Panc1 (cell line): ENCODE measurements around the gene ZMYM5. TPM values are rescaled to one million over a fixed set of nuclear protein-coding genes. Genes with fewer than 3 reads are reported as not detected.
A peak's percentile ranks its signal among the peaks of the same experiment; 100 is the strongest.

Experiments
- ATAC-seq: fragments of 200-7000 bp; cut with Tn5 transposase; 2 replicates; pipeline ENCODE4 v1.9.1; 2020; ENCODE audit warnings: mild to moderate bottlenecking, moderate library complexity
- BruUV-seq: library from RNA; stranded (reverse); fragments of 400-500 nt; replicated peaks from 2 replicates; lab custom pipeline; 2021; lab: Mats Ljungman, UMichigan
- CTCF ChIA-PET: fragments of 300-600 bp; sonication (Branson Sonifier 250); formaldehyde crosslinking; loops from one replicate; lab custom pipeline; 2022; ENCODE audit warnings: antibody characterized with exemption; lab: Charles Lee
- POLR2A ChIA-PET: fragments of 300-600 bp; sonication (Branson Sonifier 250); formaldehyde crosslinking; loops from one replicate; lab custom pipeline; 2022; ENCODE audit warnings: antibody characterized with exemption; lab: Charles Lee
- DNase-seq: peaks from one replicate; pipeline ENCODE4 v3.0.0-alpha.2; 2010; ENCODE audit warnings: low read depth, low spot score
- H3K27ac ChIP-seq: 2 replicates; pipeline ENCODE4 v1.5.1; 2011; ENCODE audit warnings: mild to moderate bottlenecking, low read length, inconsistent platforms
- H3K27me3 ChIP-seq: fragments of 200-500 bp; sonication (Bioruptor generic); 2 replicates; pipeline ENCODE4 v1.6.0; 2014; ENCODE audit warnings: low read length, inconsistent platforms; ENCODE audit not compliant: control insufficient read depth, insufficient read depth
- H3K36me3 ChIP-seq: fragments of 200-500 bp; sonication (Bioruptor generic); 2 replicates; pipeline ENCODE4 v1.5.1; 2014; ENCODE audit warnings: inconsistent platforms, mild to moderate bottlenecking, low read length, moderate library complexity; ENCODE audit not compliant: control insufficient read depth, insufficient read depth
- H3K4me1 ChIP-seq: 2 replicates; pipeline ENCODE4 v1.5.1; 2011; ENCODE audit warnings: inconsistent platforms, mild to moderate bottlenecking, low read length, moderate library complexity; ENCODE audit not compliant: control insufficient read depth, insufficient read depth
- H3K4me3 ChIP-seq, 2 experiments: 2 replicates each; pipeline ENCODE4 v1.5.1; 2011 to 2012; ENCODE audit warnings: low read depth in 2 of 2, low read length in 2 of 2, mild to moderate bottlenecking in 2 of 2, inconsistent platforms in 1 of 2, moderate library complexity in 1 of 2
- H3K9me3 ChIP-seq: fragments of 200-500 bp; sonication (Bioruptor generic); 2 replicates; pipeline ENCODE4 v1.5.1; 2014; ENCODE audit warnings: low read depth, mild to moderate bottlenecking, inconsistent platforms, low read length, moderate library complexity; ENCODE audit not compliant: control insufficient read depth, insufficient read depth
- POLR2AphosphoS5 ChIP-seq: IDR thresholded peaks from 2 replicates; pipeline ENCODE4 v1.6.1; 2012; ENCODE audit warnings: mild to moderate bottlenecking, low read depth, low read length, moderate library complexity
- REST ChIP-seq, 2 experiments: IDR thresholded peaks; 2 replicates each; pipeline ENCODE4 v1.6.1; 2011 to 2012; ENCODE audit warnings: low read depth in 2 of 2, control low read depth in 1 of 2, low read length in 1 of 2, mild to moderate bottlenecking in 1 of 2, moderate library complexity in 1 of 2; ENCODE audit not compliant: insufficient read depth in 1 of 2
- SIN3A ChIP-seq: IDR thresholded peaks from 2 replicates; pipeline ENCODE4 v1.6.1; 2012; ENCODE audit warnings: low read depth, mild to moderate bottlenecking, low read length, moderate library complexity, borderline replicate concordance; ENCODE audit not compliant: insufficient read depth
- TCF7L2 ChIP-seq: IDR thresholded peaks from 2 replicates; pipeline ENCODE4 v1.6.1; 2011; ENCODE audit warnings: mild to moderate bottlenecking, low read depth, low read length, inconsistent platforms
- in situ Hi-C: cut with HindIII; loops from 2 replicates; pipeline ENCODE4 v1.10.0; 2016; ENCODE audit warnings: low sequenced_read_pairs, low pct_unique_long_range_greater_than_20kb
- intact Hi-C: fragments of 100-400 bp; cut with micrococcal nuclease; formaldehyde crosslinking; loops from one replicate; pipeline ENCODE4 v1.10.0; 2022; ENCODE audit not compliant: unreplicated experiment
- total RNA-seq: library from RNA; stranded (reverse); gene quantifications from one replicate; pipeline ENCODE4 v1.2.1, GENCODE V29; 2021; ENCODE audit not compliant: unreplicated experiment
- TF ChIP-seq, protein P1 (sequence below): fragments of 450-650 bp; IDR thresholded peaks from 2 replicates; pipeline ENCODE4 v1.5.1; 2017; ENCODE audit warnings: mild to moderate bottlenecking

The ZMYM5 gene
- total RNA-seq, 1 experiment from 2014 or later: 11.8 TPM

GRCh38 chr13:19881641-19882040, 18.2 kb upstream of the ZMYM5 start:
- BruUV-seq: no TSS peak
- intact Hi-C loops: no loop called here
- ChIA-PET POLR2A (no interaction called here), CTCF (interaction anchor here (0.6 kb wide), 1 partner anchor 449 kb away, joined by 4 read pairs; no protein-coding TSS in a partner anchor)
- Histone ChIP-seq H3K4me1 (no peaks in the 10 kb centered on the region), H3K9me3 (no peaks in the 10 kb centered on the region), H3K4me3 (no peak overlapping the region), H3K36me3 (no peaks in the 10 kb centered on the region), H3K27me3 (no peaks in the 10 kb centered on the region), H3K27ac (no peak overlapping the region)
- DNase-seq (no peak), ATAC-seq (no peak)
- TF ChIP-seq REST (IDR thresholded peaks at IDR 0.05; ENCODE audit: insufficient read depth in 1 of 2, low read depth in 2 of 2, low read length in 1 of 2): no peak
- no peak for TF ChIP-seq SIN3A
- no peak for TF ChIP-seq POLR2AphosphoS5
- no peak for TF ChIP-seq TCF7L2
- TF ChIP-seq, protein P1, sequence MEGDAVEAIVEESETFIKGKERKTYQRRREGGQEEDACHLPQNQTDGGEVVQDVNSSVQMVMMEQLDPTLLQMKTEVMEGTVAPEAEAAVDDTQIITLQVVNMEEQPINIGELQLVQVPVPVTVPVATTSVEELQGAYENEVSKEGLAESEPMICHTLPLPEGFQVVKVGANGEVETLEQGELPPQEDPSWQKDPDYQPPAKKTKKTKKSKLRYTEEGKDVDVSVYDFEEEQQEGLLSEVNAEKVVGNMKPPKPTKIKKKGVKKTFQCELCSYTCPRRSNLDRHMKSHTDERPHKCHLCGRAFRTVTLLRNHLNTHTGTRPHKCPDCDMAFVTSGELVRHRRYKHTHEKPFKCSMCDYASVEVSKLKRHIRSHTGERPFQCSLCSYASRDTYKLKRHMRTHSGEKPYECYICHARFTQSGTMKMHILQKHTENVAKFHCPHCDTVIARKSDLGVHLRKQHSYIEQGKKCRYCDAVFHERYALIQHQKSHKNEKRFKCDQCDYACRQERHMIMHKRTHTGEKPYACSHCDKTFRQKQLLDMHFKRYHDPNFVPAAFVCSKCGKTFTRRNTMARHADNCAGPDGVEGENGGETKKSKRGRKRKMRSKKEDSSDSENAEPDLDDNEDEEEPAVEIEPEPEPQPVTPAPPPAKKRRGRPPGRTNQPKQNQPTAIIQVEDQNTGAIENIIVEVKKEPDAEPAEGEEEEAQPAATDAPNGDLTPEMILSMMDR: no peak
- in situ Hi-C loops: no loop called here

DNA sequence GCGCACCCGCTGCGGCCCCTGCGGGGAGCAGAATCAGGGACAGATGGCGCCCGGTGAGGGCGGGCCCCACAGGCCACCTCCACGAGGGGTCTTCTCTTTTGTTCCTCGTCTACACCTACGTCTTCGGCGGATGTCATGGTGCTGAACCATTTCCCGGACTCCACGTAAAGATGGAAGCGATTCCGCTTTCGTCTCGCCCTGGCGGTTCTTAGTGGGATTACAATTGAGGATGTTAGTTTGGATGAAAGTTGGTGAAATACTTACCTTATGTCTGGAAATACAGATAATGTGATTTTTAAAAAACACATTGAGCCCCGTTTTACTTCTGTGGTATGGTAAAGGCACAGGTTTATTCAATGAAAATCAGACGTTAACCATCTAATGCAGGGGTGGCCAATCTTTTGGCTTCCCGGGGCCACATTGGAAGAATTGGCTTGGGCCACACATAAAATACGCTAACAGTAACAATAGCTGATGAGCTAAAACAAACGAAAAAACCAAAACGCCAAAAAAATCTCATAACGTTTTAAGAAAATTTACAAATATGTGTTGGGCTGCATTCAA, 1.4 kb upstream of the ZMYM5 start:
- Histone ChIP-seq H3K27me3 (no peaks in the 10 kb centered on the region), H3K4me3 (peak overlapping the region; percentile 54 to 68), H3K36me3 (no peaks in the 10 kb centered on the region; the same call in 1 of the 2 replicates), H3K27ac (peak overlapping the region; percentile 88), H3K9me3 (no peaks in the 10 kb centered on the region), H3K4me1 (peaks cover 12% of the 10 kb centered on the region)
- intact Hi-C loops (no loop called here), in situ Hi-C loops (no loop called here)
- ATAC-seq (peak; percentile 7; the same call in 1 of the 2 replicates), DNase-seq (no peak)
- TF ChIP-seq, protein P1: peak; percentile 70
- TF ChIP-seq TCF7L2 (no peak), SIN3A (no peak), REST (IDR thresholded peaks at IDR 0.05; ENCODE audit: insufficient read depth in 1 of 2, low read depth in 2 of 2, low read length in 1 of 2) (no peak), POLR2AphosphoS5 (no peak)
- BruUV-seq: no TSS peak
- POLR2A ChIA-PET: interaction anchor here (0.6 kb wide), 1 partner anchor 54 kb away, joined by 6 read pairs; no protein-coding TSS in a partner anchor
- CTCF ChIA-PET: no interaction called here
